HG03439 (cell line): ENCODE results near the gene FOXF1.

Source experiments
- ATAC-seq: cut with Tn5 transposase; IDR thresholded peaks from one replicate; pipeline ENCODE4 v1.9.1; 2021; ENCODE audit warnings: mild to moderate bottlenecking, moderate library complexity; ENCODE audit not compliant: unreplicated experiment

The FOXF1 gene

GRCh38 chr16:86531641-86532525, 21.6 kb downstream of the FOXF1 start:
- ATAC-seq: no peak

- ATAC-seq: no peak
Measured at GRCh38 chr16:86532526-86532815, 22.1 kb downstream of the FOXF1 start.

GRCh38 chr16:86533076-86533475, 22.7 kb downstream of the FOXF1 start:
- ATAC-seq: no peak

- no peak for ATAC-seq
Measured at GRCh38 chr16:86533767-86534351, 23.5 kb downstream of the FOXF1 start.

- no peak for ATAC-seq
Measured at GRCh38 chr16:86534779-86535615, 24.7 kb downstream of the FOXF1 start.

- no peak for ATAC-seq
Measured at GRCh38 chr16:86536621-86537020, 26.3 kb downstream of the FOXF1 start.

- ATAC-seq: no peak
Measured at GRCh38 chr16:86537486-86537885, 27.2 kb downstream of the FOXF1 start.

GRCh38 chr16:86538196-86538780, 28.0 kb downstream of the FOXF1 start:
- no peak for ATAC-seq

- ATAC-seq: no peak
Measured at GRCh38 chr16:86540894-86541293, 30.6 kb downstream of the FOXF1 start.

GRCh38 chr16:86541560-86541959, 31.2 kb downstream of the FOXF1 start:
- ATAC-seq: no peak

- no peak for ATAC-seq
Measured at GRCh38 chr16:86542756-86543750, 32.7 kb downstream of the FOXF1 start.

- ATAC-seq: no peak
Measured at GRCh38 chr16:86545481-86545880, 35.2 kb downstream of the FOXF1 start.

GRCh38 chr16:86545954-86546637, 35.8 kb downstream of the FOXF1 start:
- ATAC-seq: no peak

- ATAC-seq: no peak
Measured at GRCh38 chr16:86546638-86547013, 36.3 kb downstream of the FOXF1 start.

GRCh38 chr16:86547286-86547685, 37.0 kb downstream of the FOXF1 start:
- no peak for ATAC-seq

GRCh38 chr16:86549076-86549892, 39.0 kb downstream of the FOXF1 start:
- ATAC-seq: no peak

- no peak for ATAC-seq
Measured at GRCh38 chr16:86549893-86550190, 39.5 kb downstream of the FOXF1 start.

- ATAC-seq: no peak
Measured at GRCh38 chr16:86550281-86550680, 40.0 kb downstream of the FOXF1 start.

GRCh38 chr16:86553356-86553755, 43.0 kb downstream of the FOXF1 start:
- ATAC-seq: no peak
